ENCODE data around the gene DNAH6.
"Not testable (repeated sequence)": the region's sequence is repeated elsewhere in the genome, so short reads cannot be mapped to it uniquely, and the experiment has no call there.

The DNAH6 gene, protein sequence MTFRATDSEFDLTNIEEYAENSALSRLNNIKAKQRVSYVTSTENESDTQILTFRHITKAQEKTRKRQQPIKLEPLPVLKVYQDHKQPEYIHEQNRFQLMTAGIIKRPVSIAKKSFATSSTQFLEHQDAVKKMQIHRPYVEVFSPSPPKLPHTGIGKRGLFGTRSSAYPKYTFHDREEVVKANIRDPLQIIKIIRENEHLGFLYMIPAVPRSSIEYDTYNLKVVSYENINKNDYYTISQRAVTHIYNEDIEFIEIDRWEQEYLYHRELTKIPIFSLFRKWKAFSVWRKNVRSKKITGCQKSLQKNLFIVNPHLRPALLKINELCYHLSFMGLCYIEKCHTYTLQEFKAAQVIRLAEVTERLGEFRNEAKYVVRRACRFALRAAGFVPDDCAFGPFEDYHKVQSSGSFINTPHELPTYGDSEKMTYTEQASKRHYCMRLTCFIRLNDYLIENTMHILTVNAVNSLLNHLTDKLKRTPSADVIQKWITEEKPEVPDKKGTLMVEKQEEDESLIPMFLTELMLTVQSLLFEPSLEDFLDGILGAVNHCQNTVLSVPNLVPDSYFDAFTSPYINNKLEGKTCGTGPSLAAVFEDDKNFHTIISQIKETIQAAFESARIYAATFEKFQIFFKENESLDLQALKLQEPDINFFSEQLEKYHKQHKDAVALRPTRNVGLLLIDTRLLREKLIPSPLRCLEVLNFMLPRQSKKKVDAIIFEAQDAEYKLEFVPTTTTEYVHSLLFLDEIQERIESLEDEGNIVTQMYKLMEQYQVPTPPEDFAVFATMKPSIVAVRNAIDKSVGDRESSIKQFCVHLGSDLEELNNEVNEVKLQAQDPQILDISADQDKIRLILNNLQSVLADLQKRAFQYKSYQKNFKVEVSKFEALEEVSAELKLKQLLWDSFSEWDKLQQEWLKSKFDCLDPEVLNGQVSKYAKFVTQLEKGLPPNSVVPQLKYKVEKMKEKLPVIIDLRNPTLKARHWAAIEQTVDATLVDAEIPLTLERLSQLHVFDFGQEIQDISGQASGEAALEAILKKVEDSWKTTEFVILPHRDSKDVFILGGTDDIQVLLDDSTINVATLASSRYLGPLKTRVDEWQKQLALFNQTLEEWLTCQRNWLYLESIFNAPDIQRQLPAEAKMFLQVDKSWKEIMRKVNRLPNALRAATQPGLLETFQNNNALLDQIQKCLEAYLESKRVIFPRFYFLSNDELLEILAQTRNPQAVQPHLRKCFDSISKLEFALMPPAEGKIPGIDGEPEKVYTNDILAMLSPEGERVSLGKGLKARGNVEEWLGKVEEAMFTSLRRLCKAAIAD (N-terminal part only)

GRCh38 chr2:84516234-84516986 is at the start of gene DNAH6:
Gene DNAH6, plus strand, starts transcription at chr2:84516498. Its CDS starts 1,329 bp downstream, at chr2:84517827.
- no peak for TF ChIP-seq CTCF (IDR thresholded peaks at IDR 0.05; ENCODE audit: low read depth, low read length, missing control alignments)
- peak; percentile 80 for DNase-seq (ENCODE audit: extremely low read depth, low read depth)
- peak within 1 kb of the TSS; percentile 44 for H3K4me3 ChIP-seq (replicated peaks; ENCODE audit: low read depth, low read length)

DNA sequence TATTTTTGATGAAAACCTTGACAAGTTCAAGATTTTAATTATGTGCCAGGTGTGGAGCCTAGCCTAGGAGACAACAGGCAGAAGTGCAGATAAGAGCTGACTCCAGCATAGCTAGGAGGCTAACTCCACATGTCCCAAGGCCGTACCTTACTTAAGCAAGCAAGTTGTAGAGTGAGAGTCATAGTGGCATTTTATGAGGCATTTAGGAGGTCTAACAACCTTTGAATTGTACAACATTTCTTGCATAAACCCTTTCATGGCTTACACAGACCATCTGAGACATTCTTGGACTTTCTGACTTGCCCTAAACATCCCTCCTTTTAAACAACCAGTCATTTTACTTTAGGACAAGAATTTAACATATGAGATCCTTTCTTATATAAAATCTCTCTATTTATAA is 48.9 kb upstream of the DNAH6 start:
- no peak for TF ChIP-seq CTCF (IDR thresholded peaks at IDR 0.05; ENCODE audit: low read depth, low read length, missing control alignments)
- no peak overlapping the region for H3K4me3 ChIP-seq (replicated peaks; ENCODE audit: low read depth, low read length)
- no peak for DNase-seq (ENCODE audit: extremely low read depth, low read depth)

GRCh38 chr2:84472423-84472822 is 43.9 kb upstream of the DNAH6 start:
- DNase-seq (ENCODE audit: extremely low read depth, low read depth), result not testable (repeated sequence)

GRCh38 chr2:84472856-84473565 is 43.3 kb upstream of the DNAH6 start:
- no peak overlapping the region for H3K4me3 ChIP-seq (replicated peaks; ENCODE audit: low read depth, low read length)
- DNase-seq (ENCODE audit: extremely low read depth, low read depth), result no peak
- TF ChIP-seq CTCF (IDR thresholded peaks at IDR 0.05; ENCODE audit: low read depth, low read length, missing control alignments), result no peak

More at GRCh38 chr2:84472423-84472822, 43.9 kb upstream of the DNAH6 start:
- H3K4me3 ChIP-seq (replicated peaks; ENCODE audit: low read depth, low read length), result not testable (repeated sequence)

DNA sequence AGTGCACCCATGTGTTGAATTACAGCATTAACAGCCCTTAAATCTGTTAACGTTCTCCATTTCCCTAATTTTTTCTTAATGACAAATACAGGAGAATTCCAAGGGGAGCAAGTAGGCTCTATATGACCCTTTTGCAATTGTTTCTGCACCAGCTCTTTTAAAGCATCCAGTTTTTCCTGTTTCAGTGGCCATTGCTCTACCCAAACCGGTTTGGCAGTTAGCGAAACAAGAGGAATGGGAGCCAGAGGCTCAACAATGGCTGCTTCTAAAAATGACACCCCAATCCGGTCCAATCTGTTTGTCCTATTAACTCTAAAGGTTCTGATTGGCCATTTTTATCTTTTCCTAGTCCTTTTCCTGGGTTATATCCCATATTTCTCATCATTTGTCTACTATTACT is 42.1 kb upstream of the DNAH6 start:
- H3K4me3 ChIP-seq (replicated peaks; ENCODE audit: low read depth, low read length), result no peak overlapping the region
- TF ChIP-seq CTCF (IDR thresholded peaks at IDR 0.05; ENCODE audit: low read depth, low read length, missing control alignments), result no peak
- DNase-seq (ENCODE audit: extremely low read depth, low read depth), result no peak

DNA sequence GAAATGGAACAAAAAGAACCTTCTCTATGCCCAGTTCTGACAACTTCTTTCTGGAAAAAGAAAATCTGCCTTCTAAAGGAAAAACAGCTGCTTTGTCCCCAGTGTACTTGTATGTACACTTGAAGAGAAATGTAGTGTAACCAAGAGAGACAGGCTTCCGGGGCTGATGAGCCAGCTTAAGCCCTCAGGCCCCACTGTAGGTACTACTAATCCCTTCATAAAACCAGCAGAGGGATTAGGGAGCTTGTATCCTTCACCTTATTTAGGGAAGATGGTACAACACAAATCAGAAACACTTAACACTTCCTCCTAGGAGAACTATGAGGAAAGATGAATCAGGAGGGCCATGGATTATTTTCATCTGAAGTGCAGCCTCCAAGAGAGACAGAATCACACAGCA is 38.4 kb upstream of the DNAH6 start:
- no peak for TF ChIP-seq CTCF (IDR thresholded peaks at IDR 0.05; ENCODE audit: low read depth, low read length, missing control alignments)
- no peak for DNase-seq (ENCODE audit: extremely low read depth, low read depth)
- H3K4me3 ChIP-seq (replicated peaks; ENCODE audit: low read depth, low read length), result no peak overlapping the region
